ENCODE results near the gene GAS7. TPM values are rescaled to one million over a fixed set of nuclear protein-coding genes. Genes with fewer than 3 reads are reported as not detected.
"Not testable (repeated sequence)": the region's sequence is repeated elsewhere in the genome, so short reads cannot be mapped to it uniquely, and the experiment has no call there.

Gene GAS7
- total RNA-seq, 1 experiment from 2014 or later, result 6.0 TPM

DNA sequence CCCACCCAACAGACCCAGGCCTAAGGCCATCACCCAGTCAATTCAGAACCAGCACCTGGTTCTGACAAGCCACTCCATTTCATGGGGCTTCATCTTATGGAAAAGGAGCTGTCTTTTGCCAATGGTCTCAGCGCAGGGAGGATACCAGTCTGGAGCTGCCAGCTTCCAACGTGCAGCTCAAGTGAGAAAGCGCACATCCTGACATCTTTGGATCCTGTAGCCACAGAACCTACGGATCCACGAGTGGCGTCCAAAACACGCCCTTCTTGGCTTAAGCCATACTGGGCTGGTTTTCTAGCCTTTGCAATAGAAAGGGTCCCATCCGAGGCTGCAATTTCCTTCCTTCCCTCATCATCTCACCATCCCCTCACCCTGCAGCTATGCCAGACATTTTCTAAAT lies 101.8 kb downstream of the GAS7 start:
- Histone ChIP-seq H3K79me1 (ENCODE audit: insufficient read depth, low read depth, low read length, poor library complexity, severe bottlenecking) (no peaks in the 10 kb centered on the region), H2AK5ac (ENCODE audit: insufficient read length, low read length) (no peak overlapping the region), H3K4me2 (ENCODE audit: insufficient read depth, insufficient read length, low read length) (no peak overlapping the region), H3K14ac (ENCODE audit: insufficient read depth, low read length) (no peak overlapping the region), H2AFZ (ENCODE audit: low read length) (no peak overlapping the region), H2BK12ac (ENCODE audit: insufficient read length, low read depth, low read length) (no peak overlapping the region), H2BK120ac (ENCODE audit: low read depth, low read length, poor library complexity, severe bottlenecking) (no peak overlapping the region), H4K20me1 (ENCODE audit: control insufficient read depth, insufficient read depth, insufficient read length) (no peaks in the 10 kb centered on the region), H3K79me2 (ENCODE audit: insufficient read depth, low read length) (no peaks in the 10 kb centered on the region), H3K4me1 (ENCODE audit: insufficient read depth, low read length) (no peaks in the 10 kb centered on the region), H2BK5ac (ENCODE audit: insufficient read length, low read length) (no peak overlapping the region), H3K23me2 (ENCODE audit: insufficient read length, low read depth, low read length, poor library complexity, severe bottlenecking) (no peaks in the 10 kb centered on the region), H3K27me3 (ENCODE audit: insufficient read depth, low read length) (no peaks in the 10 kb centered on the region), H3K9me3 (ENCODE audit: control insufficient read depth, low read depth, low read length) (no peaks in the 10 kb centered on the region), H3K9ac (ENCODE audit: extremely low read depth, insufficient read length, low read length) (no peak overlapping the region), H4K5ac (ENCODE audit: insufficient read length, low read depth, low read length) (no peak overlapping the region), H4K8ac (replicated peaks; ENCODE audit: insufficient read length, low read depth, low read length) (no peak overlapping the region), H3K4ac (ENCODE audit: low read depth, low read length) (no peak overlapping the region), H2BK15ac (ENCODE audit: low read depth, low read length) (no peak overlapping the region), H4K91ac (ENCODE audit: insufficient read length, low read depth, low read length) (no peak overlapping the region), H2BK20ac (ENCODE audit: low read depth, low read length, poor library complexity, severe bottlenecking) (no peak overlapping the region), H3K56ac (ENCODE audit: insufficient read length, low read depth, low read length) (no peak overlapping the region), H3K27ac (ENCODE audit: insufficient read length, low read depth, low read length) (no peak overlapping the region), H3T11ph (ENCODE audit: low read length) (no peak overlapping the region), H3K23ac (ENCODE audit: insufficient read length, low read depth, low read length) (no peak overlapping the region), H3K18ac (ENCODE audit: insufficient read length, low read depth, low read length) (no peak overlapping the region)
- peaks cover 5 to 8% of the 10 kb centered on the region in 2 experiments; a peak in 4 of 5 replicates for H3K9me3 Mint-ChIP-seq
- TF ChIP-seq CTCF (conservative IDR thresholded peaks at IDR 0.05), result no peak
- no peak overlapping the region for H3K4me3 Mint-ChIP-seq
- no peaks in the 10 kb centered on the region for H3K4me1 Mint-ChIP-seq
- DNase-seq, result no peak
- WGBS (ENCODE audit: extremely low coverage, insufficient read length, low lambda C conversion rate), result no CpG with 5 or more reads among the region's 8 CpGs
- H3K36me3 Mint-ChIP-seq (ENCODE audit: insufficient read depth in 1 of 3, low read depth in 3 of 3), result peaks cover 2 to 8% (median 3%) of the 10 kb centered on the region in 3 experiments; a peak in 4 of 7 replicates
- H3K27ac Mint-ChIP-seq, result no peak overlapping the region
- H3K27me3 Mint-ChIP-seq (ENCODE audit: low read depth), result no peaks in the 10 kb centered on the region; the same call in 1 of the 2 replicates

DNA sequence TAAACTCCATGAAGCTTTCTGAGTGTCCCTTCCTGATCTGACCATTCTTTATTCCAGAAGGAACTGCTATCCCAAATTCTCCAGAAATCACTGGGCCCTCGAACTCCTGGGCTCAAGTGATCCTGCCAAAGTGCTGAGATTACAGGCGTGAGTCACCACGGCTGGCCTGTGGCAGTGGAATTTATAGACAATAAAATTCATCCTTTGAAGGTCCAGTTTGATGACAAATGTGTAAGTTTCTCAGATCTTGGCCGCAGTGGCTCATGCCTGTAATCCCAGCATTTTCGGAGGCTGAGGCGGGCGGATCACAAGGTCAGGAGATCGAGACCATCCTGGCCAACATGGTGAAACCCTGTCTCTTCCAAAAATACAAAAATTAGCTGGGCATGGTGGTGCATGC lies 103.1 kb downstream of the GAS7 start:
- not testable (repeated sequence) for H4K20me1 ChIP-seq (ENCODE audit: control insufficient read depth, insufficient read depth, insufficient read length); H3T11ph ChIP-seq (ENCODE audit: low read length); H2AFZ ChIP-seq (ENCODE audit: low read length); H2BK20ac ChIP-seq (ENCODE audit: low read depth, low read length, poor library complexity, severe bottlenecking); H3K27me3 Mint-ChIP-seq (ENCODE audit: low read depth); H3K23me2 ChIP-seq (ENCODE audit: insufficient read length, low read depth, low read length, poor library complexity, severe bottlenecking); H2BK15ac ChIP-seq (ENCODE audit: low read depth, low read length); H4K8ac ChIP-seq (replicated peaks; ENCODE audit: insufficient read length, low read depth, low read length); H3K4me3 Mint-ChIP-seq; H3K27ac ChIP-seq (ENCODE audit: insufficient read length, low read depth, low read length); H2AK5ac ChIP-seq (ENCODE audit: insufficient read length, low read length); H3K27me3 ChIP-seq (ENCODE audit: insufficient read depth, low read length); H3K56ac ChIP-seq (ENCODE audit: insufficient read length, low read depth, low read length); H3K18ac ChIP-seq (ENCODE audit: insufficient read length, low read depth, low read length); H3K9me3 ChIP-seq (ENCODE audit: control insufficient read depth, low read depth, low read length); H2BK12ac ChIP-seq (ENCODE audit: insufficient read length, low read depth, low read length); H3K9ac ChIP-seq (ENCODE audit: extremely low read depth, insufficient read length, low read length); H3K79me2 ChIP-seq (ENCODE audit: insufficient read depth, low read length); H3K4ac ChIP-seq (ENCODE audit: low read depth, low read length); H2BK5ac ChIP-seq (ENCODE audit: insufficient read length, low read length); H3K14ac ChIP-seq (ENCODE audit: insufficient read depth, low read length); H3K27ac Mint-ChIP-seq; H3K4me1 Mint-ChIP-seq; H2BK120ac ChIP-seq (ENCODE audit: low read depth, low read length, poor library complexity, severe bottlenecking); H3K4me2 ChIP-seq (ENCODE audit: insufficient read depth, insufficient read length, low read length); H3K9me3 Mint-ChIP-seq; H3K23ac ChIP-seq (ENCODE audit: insufficient read length, low read depth, low read length); H3K79me1 ChIP-seq (ENCODE audit: insufficient read depth, low read depth, low read length, poor library complexity, severe bottlenecking); H4K91ac ChIP-seq (ENCODE audit: insufficient read length, low read depth, low read length); H3K4me1 ChIP-seq (ENCODE audit: insufficient read depth, low read length); H4K5ac ChIP-seq (ENCODE audit: insufficient read length, low read depth, low read length); DNase-seq; H3K36me3 Mint-ChIP-seq (ENCODE audit: insufficient read depth in 1 of 3, low read depth in 3 of 3)
- WGBS (ENCODE audit: extremely low coverage, insufficient read length, low lambda C conversion rate), result no CpG with 5 or more reads among the region's 8 CpGs
